ENCODE results near the gene PLCB4.
"Not testable (repeated sequence)": the region's sequence is repeated elsewhere in the genome, so short reads cannot be mapped to it uniquely, and the experiment has no call there.

The PLCB4 gene

GRCh38 chr20:9068841-9069663 lies at the start of gene PLCB4:
Gene PLCB4 (plus strand): TSS chr20:9069087. CDS start chr20:9307815, 238,728 bp downstream.
- DNase-seq (ENCODE audit: low read depth in 2 of 2): no peak

GRCh38 chr20:9019833-9020232 lies 49.1 kb upstream of the PLCB4 start:
- no peak for DNase-seq (ENCODE audit: low read depth in 2 of 2)

GRCh38 chr20:9021216-9021615 lies 47.7 kb upstream of the PLCB4 start:
- DNase-seq (ENCODE audit: low read depth in 2 of 2): no peak

- no peak for DNase-seq (ENCODE audit: low read depth in 2 of 2)
Measured at GRCh38 chr20:9021699-9022098, 47.2 kb upstream of the PLCB4 start.

GRCh38 chr20:9022376-9022775 lies 46.5 kb upstream of the PLCB4 start:
- no peak for DNase-seq (ENCODE audit: low read depth in 2 of 2)

- DNase-seq (ENCODE audit: low read depth in 2 of 2): no peak
Measured at GRCh38 chr20:9024606-9025005, 44.3 kb upstream of the PLCB4 start.

- DNase-seq (ENCODE audit: low read depth in 2 of 2): no peak
Measured at GRCh38 chr20:9025011-9025410, 43.9 kb upstream of the PLCB4 start.

GRCh38 chr20:9025643-9026042 lies 43.2 kb upstream of the PLCB4 start:
- DNase-seq (ENCODE audit: low read depth in 2 of 2): peak; percentile 47 to 51

- DNase-seq (ENCODE audit: low read depth in 2 of 2): no peak
Measured at GRCh38 chr20:9027626-9028025, 41.3 kb upstream of the PLCB4 start.

GRCh38 chr20:9028419-9028818 lies 40.5 kb upstream of the PLCB4 start:
- no peak for DNase-seq (ENCODE audit: low read depth in 2 of 2)

GRCh38 chr20:9031991-9032390 lies 36.9 kb upstream of the PLCB4 start:
- peak; percentile 51 to 54 for DNase-seq (ENCODE audit: low read depth in 2 of 2)

GRCh38 chr20:9032758-9033157 lies 36.1 kb upstream of the PLCB4 start:
- DNase-seq (ENCODE audit: low read depth in 2 of 2): no peak

GRCh38 chr20:9035126-9035525 lies 33.8 kb upstream of the PLCB4 start:
- peak; percentile 78 for DNase-seq (ENCODE audit: low read depth in 2 of 2)

GRCh38 chr20:9036593-9036992 lies 32.3 kb upstream of the PLCB4 start:
- no peak for DNase-seq (ENCODE audit: low read depth in 2 of 2)

GRCh38 chr20:9038791-9039535 lies 29.9 kb upstream of the PLCB4 start:
- peak; percentile 84 for DNase-seq (ENCODE audit: low read depth in 2 of 2)

- DNase-seq (ENCODE audit: low read depth in 2 of 2): peak; percentile 21 to 36
Measured at GRCh38 chr20:9040863-9041524, 27.9 kb upstream of the PLCB4 start.

- DNase-seq (ENCODE audit: low read depth in 2 of 2): no peak
Measured at GRCh38 chr20:9043364-9043763, 25.5 kb upstream of the PLCB4 start.

- not testable (repeated sequence) for DNase-seq (ENCODE audit: low read depth in 2 of 2)
Measured at GRCh38 chr20:9047928-9048327, 21.0 kb upstream of the PLCB4 start.

- DNase-seq (ENCODE audit: low read depth in 2 of 2): peak; percentile 96
Measured at GRCh38 chr20:9051508-9051907, 17.4 kb upstream of the PLCB4 start.

GRCh38 chr20:9052136-9052535 lies 16.8 kb upstream of the PLCB4 start:
- DNase-seq (ENCODE audit: low read depth in 2 of 2): no peak

GRCh38 chr20:9053108-9053507 lies 15.8 kb upstream of the PLCB4 start:
- DNase-seq (ENCODE audit: low read depth in 2 of 2): no peak

GRCh38 chr20:9054176-9054575 lies 14.7 kb upstream of the PLCB4 start:
- DNase-seq (ENCODE audit: low read depth in 2 of 2): no peak

GRCh38 chr20:9059931-9060330 lies 9.0 kb upstream of the PLCB4 start:
- DNase-seq (ENCODE audit: low read depth in 2 of 2): no peak
